ENCODE measurements around the gene MRFAP1L1. TPM values are rescaled to one million over a fixed set of nuclear protein-coding genes. Genes with fewer than 3 reads are reported as not detected.

Gene MRFAP1L1
- total RNA-seq, 2 donors from 2014 or later: 65.2 to 81.9 TPM

GRCh38 chr4:6695660-6696610, 13.7 kb downstream of the MRFAP1L1 start:
- TF ChIP-seq, protein P1, sequence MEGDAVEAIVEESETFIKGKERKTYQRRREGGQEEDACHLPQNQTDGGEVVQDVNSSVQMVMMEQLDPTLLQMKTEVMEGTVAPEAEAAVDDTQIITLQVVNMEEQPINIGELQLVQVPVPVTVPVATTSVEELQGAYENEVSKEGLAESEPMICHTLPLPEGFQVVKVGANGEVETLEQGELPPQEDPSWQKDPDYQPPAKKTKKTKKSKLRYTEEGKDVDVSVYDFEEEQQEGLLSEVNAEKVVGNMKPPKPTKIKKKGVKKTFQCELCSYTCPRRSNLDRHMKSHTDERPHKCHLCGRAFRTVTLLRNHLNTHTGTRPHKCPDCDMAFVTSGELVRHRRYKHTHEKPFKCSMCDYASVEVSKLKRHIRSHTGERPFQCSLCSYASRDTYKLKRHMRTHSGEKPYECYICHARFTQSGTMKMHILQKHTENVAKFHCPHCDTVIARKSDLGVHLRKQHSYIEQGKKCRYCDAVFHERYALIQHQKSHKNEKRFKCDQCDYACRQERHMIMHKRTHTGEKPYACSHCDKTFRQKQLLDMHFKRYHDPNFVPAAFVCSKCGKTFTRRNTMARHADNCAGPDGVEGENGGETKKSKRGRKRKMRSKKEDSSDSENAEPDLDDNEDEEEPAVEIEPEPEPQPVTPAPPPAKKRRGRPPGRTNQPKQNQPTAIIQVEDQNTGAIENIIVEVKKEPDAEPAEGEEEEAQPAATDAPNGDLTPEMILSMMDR (IDR thresholded peaks at IDR 0.05): peak in 1 of 4 experiments; percentile 20
- TF ChIP-seq POLR2AphosphoS5 (IDR thresholded peaks at IDR 0.05) (peak; percentile 77), POLR2A (IDR thresholded peaks at IDR 0.05) (peak; percentile 37)
- no peaks in the 10 kb centered on the region for H3K27me3 ChIP-seq (replicated peaks; ENCODE audit: insufficient read depth)
- no peaks in the 10 kb centered on the region for H3K9me3 ChIP-seq
- no peak overlapping the region for H3K4me3 ChIP-seq
- WGBS: 33% methylated on average over 14 of the region's 18 CpGs
- H3K27ac ChIP-seq: peak overlapping the region; percentile 79 to 84
- peaks cover 11% of the 10 kb centered on the region for H3K4me1 ChIP-seq (replicated peaks)
- intact Hi-C loops (cut with DNase I): no loop called here
- no peaks in the 10 kb centered on the region for H3K36me3 ChIP-seq
- DNase-seq (ENCODE audit: low spot score): peak; percentile 90

- Histone ChIP-seq H3K4me3 (no peak overlapping the region), H3K36me3 (no peaks in the 10 kb centered on the region), H3K4me1 (replicated peaks) (peaks cover 16% of the 10 kb centered on the region), H3K27ac (peak overlapping the region; percentile 47 to 53), H3K9me3 (no peaks in the 10 kb centered on the region), H3K27me3 (replicated peaks; ENCODE audit: insufficient read depth) (no peaks in the 10 kb centered on the region)
- no peak for DNase-seq (ENCODE audit: low spot score)
- intact Hi-C loops (cut with DNase I): no loop called here
- TF ChIP-seq POLR2A (IDR thresholded peaks at IDR 0.05) (no peak), POLR2AphosphoS5 (IDR thresholded peaks at IDR 0.05) (no peak)
- TF ChIP-seq, protein P1 (IDR thresholded peaks at IDR 0.05): no peak
- WGBS: 76% methylated on average over 16 of the region's 16 CpGs
Observed at GRCh38 chr4:6694177-6694901, 15.3 kb downstream of the MRFAP1L1 start.

DNA sequence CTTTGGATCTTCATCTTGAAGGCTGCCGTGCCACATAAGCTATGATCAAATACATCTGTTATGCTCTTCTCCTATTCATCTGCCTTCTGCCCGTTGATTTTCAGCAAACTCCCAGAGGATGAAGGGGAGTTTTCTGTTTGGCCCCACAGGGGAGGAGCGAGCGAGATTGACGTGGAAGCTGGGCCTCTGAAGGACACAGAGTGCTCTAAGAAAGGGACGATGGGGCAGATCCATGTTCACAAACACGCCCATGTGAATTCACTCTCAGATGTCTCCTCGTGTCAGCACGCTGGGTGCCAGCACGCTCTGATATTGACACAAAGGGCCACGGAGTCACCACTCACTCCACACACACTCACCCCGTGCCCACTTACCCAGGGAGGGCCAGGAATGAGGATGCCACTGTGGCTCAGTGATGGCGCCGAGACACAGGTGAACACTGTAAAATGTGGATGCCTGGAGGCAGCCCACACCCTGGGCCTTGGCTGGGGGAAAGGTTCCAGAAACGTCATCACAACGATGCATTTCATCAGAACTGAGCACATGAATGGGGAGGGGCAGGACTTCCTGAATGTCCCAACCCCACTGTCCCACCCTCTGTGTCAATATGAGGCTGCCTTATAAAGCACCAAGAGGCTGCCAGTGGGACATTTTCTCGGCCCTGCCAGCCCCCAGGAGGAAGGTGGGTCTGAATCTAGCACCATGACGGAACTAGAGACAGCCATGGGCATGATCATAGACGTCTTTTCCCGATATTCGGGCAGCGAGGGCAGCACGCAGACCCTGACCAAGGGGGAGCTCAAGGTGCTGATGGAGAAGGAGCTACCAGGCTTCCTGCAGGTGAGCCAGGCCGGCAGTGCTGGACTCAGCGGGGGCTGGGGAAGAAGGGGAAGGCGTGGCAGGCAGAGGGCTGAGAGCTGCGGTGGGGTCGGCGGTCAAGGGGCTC, 16.2 kb downstream of the MRFAP1L1 start, which contains the start of gene S100P:
Gene S100P (plus strand): TSS at position 648 of the 946 bp plus-strand sequence. CDS start 55 bp downstream, at position 703.
- WGBS: 62% methylated on average over 29 of the region's 29 CpGs
- H3K27ac ChIP-seq: peak within 1 kb of the TSS; percentile 47 to 53
- no peaks in the 10 kb centered on the region for H3K36me3 ChIP-seq
- intact Hi-C loops (cut with DNase I): no loop called here
- DNase-seq (ENCODE audit: low spot score): no peak
- peaks cover 23% of the 10 kb centered on the region for H3K4me1 ChIP-seq (replicated peaks)
- TF ChIP-seq POLR2A (IDR thresholded peaks at IDR 0.05): peak; percentile 37
- TF ChIP-seq POLR2AphosphoS5 (IDR thresholded peaks at IDR 0.05): no peak
- no peaks in the 10 kb centered on the region for H3K27me3 ChIP-seq (replicated peaks; ENCODE audit: insufficient read depth)
- H3K4me3 ChIP-seq: no peak within 1 kb of the TSS
- H3K9me3 ChIP-seq: no peaks in the 10 kb centered on the region

- no peaks in the 10 kb centered on the region for H3K36me3 ChIP-seq
- no peak overlapping the region for H3K4me3 ChIP-seq
- no peaks in the 10 kb centered on the region for H3K9me3 ChIP-seq
- H3K4me1 ChIP-seq (replicated peaks): peaks cover 25% of the 10 kb centered on the region
- H3K27me3 ChIP-seq (replicated peaks; ENCODE audit: insufficient read depth): no peaks in the 10 kb centered on the region
- intact Hi-C loops (cut with DNase I): no loop called here
- WGBS: 41% methylated on average over 3 of the region's 3 CpGs
- TF ChIP-seq POLR2AphosphoS5 (IDR thresholded peaks at IDR 0.05) (no peak), POLR2A (IDR thresholded peaks at IDR 0.05) (peak; percentile 52)
- no peak for DNase-seq (ENCODE audit: low spot score)
- H3K27ac ChIP-seq: peak overlapping the region; percentile 47 to 53
Observed at GRCh38 chr4:6692806-6693205, 16.9 kb downstream of the MRFAP1L1 start.

DNA sequence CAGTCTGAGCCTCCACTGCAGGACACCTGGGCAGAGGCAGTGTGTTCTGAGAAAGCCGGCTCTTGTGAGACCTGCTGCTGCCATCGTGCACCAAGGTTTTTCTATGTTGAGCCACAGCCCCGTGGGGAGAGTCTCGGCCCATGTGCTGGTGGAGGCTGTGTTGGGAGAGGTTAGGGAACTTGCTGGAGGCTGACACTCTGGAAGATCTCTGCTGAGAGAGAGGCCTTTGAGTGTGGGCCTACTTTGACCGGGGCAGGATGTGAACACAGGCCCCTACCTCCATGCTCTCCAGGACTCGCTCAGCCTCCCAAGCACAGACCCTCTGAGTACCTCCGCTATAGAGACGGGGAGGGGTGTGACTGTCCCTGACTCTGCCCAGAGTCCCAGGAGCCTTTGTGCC, 17.3 kb downstream of the MRFAP1L1 start:
- 63% methylated on average over 8 of the region's 8 CpGs for WGBS
- Histone ChIP-seq H3K36me3 (no peaks in the 10 kb centered on the region), H3K4me1 (replicated peaks) (peaks cover 25% of the 10 kb centered on the region), H3K9me3 (no peaks in the 10 kb centered on the region), H3K27me3 (replicated peaks; ENCODE audit: insufficient read depth) (no peaks in the 10 kb centered on the region), H3K27ac (peak overlapping the region; percentile 47 to 53), H3K4me3 (no peak overlapping the region)
- intact Hi-C loops (cut with DNase I): no loop called here
- TF ChIP-seq POLR2A (IDR thresholded peaks at IDR 0.05): no peak
- TF ChIP-seq, protein P1 (IDR thresholded peaks at IDR 0.05): no peak
- no peak for TF ChIP-seq POLR2AphosphoS5 (IDR thresholded peaks at IDR 0.05)
- no peak for DNase-seq (ENCODE audit: low spot score)
